SK-N-SH treated with all-trans-retinoic acid at 6 μM for 48 hours (cell line): ENCODE measurements around the gene TMEM131.

Experiments
- ARNTL ChIP-seq: fragments of 450-650 bp; formaldehyde crosslinking; IDR thresholded peaks from 2 replicates; pipeline ENCODE4 v1.5.0; 2020; ENCODE audit warnings: low read depth, mild to moderate bottlenecking, moderate library complexity, borderline replicate concordance
- CREB5 ChIP-seq: fragments of 250-450 bp; sonication (Bioruptor Pico); IDR thresholded peaks from 2 replicates; pipeline ENCODE4 v1.5.1; 2020; ENCODE audit warnings: low read depth, mild to moderate bottlenecking, moderate library complexity
- CSRNP3 ChIP-seq: fragments of 250-450 bp; sonication (Bioruptor Pico); IDR thresholded peaks from 2 replicates; pipeline ENCODE4 v1.5.1; 2021; ENCODE audit warnings: mild to moderate bottlenecking, moderate library complexity
- RARB ChIP-seq: fragments of 250-450 bp; sonication (Bioruptor Pico); IDR thresholded peaks from 2 replicates; pipeline ENCODE4 v1.8.0; 2021; ENCODE audit warnings: mild to moderate bottlenecking, moderate library complexity
- TOX ChIP-seq: fragments of 250-450 bp; sonication (Bioruptor Pico); IDR thresholded peaks from 2 replicates; pipeline ENCODE4 v1.8.0; 2021; ENCODE audit warnings: mild to moderate bottlenecking, moderate library complexity, borderline replicate concordance
- ZFP30 ChIP-seq: fragments of 450-650 bp; formaldehyde crosslinking; IDR thresholded peaks from 2 replicates; pipeline ENCODE4 v1.5.0; 2022; ENCODE audit warnings: mild to moderate bottlenecking, moderate library complexity
- TF ChIP-seq, protein P1 (sequence below): fragments of 250-450 bp; sonication (Bioruptor Pico); IDR thresholded peaks from 2 replicates; pipeline ENCODE4 v1.8.0; 2020; ENCODE audit warnings: mild to moderate bottlenecking, moderate library complexity, borderline replicate concordance

GRCh38 chr2:97740590-97741182 lies 255.1 kb downstream of the TMEM131 start:
- TF ChIP-seq, protein P1, sequence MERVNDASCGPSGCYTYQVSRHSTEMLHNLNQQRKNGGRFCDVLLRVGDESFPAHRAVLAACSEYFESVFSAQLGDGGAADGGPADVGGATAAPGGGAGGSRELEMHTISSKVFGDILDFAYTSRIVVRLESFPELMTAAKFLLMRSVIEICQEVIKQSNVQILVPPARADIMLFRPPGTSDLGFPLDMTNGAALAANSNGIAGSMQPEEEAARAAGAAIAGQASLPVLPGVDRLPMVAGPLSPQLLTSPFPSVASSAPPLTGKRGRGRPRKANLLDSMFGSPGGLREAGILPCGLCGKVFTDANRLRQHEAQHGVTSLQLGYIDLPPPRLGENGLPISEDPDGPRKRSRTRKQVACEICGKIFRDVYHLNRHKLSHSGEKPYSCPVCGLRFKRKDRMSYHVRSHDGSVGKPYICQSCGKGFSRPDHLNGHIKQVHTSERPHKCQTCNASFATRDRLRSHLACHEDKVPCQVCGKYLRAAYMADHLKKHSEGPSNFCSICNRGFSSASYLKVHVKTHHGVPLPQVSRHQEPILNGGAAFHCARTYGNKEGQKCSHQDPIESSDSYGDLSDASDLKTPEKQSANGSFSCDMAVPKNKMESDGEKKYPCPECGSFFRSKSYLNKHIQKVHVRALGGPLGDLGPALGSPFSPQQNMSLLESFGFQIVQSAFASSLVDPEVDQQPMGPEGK (CRISPR knock-in tag), result no peak
- TF ChIP-seq ARNTL (CRISPR knock-in tag) (no peak), RARB (no peak), CSRNP3 (CRISPR knock-in tag) (no peak), CREB5 (CRISPR knock-in tag) (no peak), TOX (CRISPR knock-in tag) (no peak), ZFP30 (CRISPR knock-in tag) (no peak)
